EL (cell line): Measurements from ENCODE around the gene LPCAT3.
"Not testable (repeated sequence)": the region's sequence is repeated elsewhere in the genome, so short reads cannot be mapped to it uniquely, and the experiment has no call there.

Source experiments
- DNase-seq: peaks from one replicate; pipeline ENCODE4 v3.0.0-alpha.2; 2016

Gene LPCAT3

DNA sequence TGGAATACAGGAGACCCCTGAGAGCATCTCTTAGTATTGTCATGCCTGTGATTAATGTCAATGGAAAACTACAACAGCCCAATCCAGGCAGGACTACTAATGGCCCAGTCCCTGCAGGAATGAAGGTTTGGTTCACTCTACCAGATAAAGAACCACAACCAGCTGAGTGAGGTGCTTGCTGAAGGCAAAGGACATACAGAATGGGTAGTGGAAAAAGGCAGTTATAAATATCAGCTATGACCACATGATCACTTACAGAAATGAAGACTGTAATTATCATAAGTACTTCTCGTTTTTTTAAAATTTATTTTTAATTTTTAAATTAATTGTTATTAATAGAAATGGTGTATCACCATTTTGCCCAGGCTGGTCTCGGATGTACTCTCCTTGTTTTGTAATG, 17.2 kb upstream of the LPCAT3 start:
- DNase-seq: no peak

DNA sequence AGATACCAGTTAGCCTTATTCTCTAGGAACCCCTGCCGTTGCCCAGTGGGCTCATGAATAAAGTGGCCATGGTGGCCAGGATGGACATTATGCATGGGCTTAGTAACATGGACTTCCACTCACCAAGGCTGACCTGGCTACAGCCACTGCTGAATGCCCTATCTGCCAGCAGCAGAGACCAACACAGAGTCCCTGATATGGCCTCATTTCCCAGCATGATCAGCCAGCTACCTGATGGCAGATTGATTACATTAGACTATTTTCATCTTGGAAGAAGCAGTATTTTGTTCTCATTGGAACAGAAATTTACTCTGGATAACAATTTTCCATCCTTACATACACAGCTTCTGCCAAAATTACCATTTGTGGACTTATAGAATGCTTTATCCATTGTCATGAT, 16.2 kb upstream of the LPCAT3 start:
- DNase-seq: no peak

DNA sequence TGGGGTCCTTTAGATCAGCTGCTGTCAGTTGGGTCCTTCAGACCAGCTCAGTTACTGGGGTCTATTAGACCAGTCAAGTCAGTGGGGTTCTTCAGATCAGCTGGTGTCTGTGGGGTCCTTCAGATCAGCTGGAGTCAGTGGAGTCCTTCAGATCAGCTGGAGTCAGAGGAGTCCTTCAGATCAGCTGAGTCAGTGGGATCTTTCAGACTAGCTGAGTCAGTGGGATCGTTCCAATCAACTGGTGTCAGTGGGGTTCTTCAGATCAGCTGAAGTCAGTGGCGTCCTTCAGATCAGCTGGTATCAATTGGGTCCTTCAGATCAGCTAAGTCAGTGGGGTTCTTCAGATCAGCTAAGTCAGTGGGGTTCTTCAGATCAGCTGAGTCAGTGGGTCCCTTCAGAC, 14.7 kb upstream of the LPCAT3 start:
- no peak for DNase-seq

DNA sequence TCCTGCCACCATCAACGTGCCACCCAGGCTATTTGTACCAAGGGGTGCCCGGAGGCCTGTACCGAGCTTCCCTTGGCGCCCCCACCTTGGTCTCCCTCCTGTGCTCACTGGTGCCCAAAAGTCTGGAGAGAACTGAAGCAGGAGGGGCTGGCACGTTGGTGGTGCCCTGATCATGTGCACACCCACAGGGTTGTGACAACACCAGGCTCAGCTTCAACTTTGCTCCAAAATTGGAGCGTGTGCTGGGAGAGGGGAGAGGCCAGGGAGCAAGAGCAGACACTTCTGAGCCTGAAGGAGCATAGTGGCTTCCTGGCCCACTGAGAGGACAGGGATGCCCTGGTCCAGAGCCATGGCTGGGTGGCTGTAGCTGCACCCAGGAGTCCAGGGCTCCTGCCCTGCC, 13.0 kb upstream of the LPCAT3 start:
- no peak for DNase-seq

DNA sequence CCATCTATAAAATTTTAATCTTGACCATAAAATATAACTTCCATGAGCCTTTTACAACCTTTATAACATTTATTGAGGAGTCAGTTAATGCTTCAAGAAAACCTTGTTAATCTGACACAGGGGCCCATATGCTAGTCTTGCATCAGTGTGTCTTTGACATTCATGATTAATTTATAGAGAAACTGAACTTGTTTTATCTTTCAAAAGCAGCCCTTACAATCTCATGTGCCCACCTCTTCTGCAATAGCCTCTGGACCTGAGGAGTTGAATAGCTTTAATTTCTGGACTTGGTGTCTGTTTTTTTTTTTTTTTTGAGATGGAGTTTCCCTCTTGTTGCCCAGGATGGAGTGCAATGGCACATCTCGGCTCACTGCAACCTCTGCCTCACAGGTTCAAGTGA, 8.6 kb upstream of the LPCAT3 start:
- DNase-seq: no peak

DNA sequence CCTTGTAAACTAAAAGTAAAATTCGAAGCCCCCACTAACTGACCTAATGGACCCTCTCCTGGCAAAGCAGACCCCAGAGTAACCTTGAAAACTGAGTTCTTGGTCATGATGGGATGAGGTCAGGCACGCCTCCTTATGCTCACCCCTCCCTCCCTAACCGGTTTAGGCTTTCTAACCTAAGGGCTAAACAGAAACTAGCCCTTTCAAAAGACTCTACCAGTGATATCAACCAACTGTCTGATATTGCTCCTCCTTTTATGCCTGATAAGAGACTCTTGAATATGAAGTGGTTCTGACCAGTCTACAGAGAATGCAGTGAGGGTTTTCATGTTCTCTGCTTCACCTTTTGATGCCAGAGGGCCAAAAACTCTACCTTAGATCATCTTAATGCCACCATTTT, 4.8 kb upstream of the LPCAT3 start:
- no peak for DNase-seq

DNA sequence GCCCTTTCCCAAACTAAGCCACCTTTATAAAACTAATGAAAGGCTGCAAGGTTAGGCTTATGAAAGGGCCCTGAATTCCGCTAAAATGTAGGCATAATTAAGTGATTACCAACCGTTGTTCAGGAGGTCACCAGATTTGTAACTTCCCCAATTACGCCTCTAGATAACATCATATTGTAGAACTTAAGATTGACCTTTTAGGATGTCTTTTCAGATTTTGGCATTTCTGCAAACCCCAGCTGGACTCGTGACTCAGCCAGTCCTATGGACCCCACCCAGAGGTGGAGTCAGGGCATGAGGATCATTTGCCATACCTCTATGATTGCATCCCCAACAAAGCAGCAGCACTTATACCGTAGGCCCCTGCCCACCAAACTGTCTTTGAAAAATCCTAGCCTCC, 3.7 kb upstream of the LPCAT3 start:
- DNase-seq: no peak

DNA sequence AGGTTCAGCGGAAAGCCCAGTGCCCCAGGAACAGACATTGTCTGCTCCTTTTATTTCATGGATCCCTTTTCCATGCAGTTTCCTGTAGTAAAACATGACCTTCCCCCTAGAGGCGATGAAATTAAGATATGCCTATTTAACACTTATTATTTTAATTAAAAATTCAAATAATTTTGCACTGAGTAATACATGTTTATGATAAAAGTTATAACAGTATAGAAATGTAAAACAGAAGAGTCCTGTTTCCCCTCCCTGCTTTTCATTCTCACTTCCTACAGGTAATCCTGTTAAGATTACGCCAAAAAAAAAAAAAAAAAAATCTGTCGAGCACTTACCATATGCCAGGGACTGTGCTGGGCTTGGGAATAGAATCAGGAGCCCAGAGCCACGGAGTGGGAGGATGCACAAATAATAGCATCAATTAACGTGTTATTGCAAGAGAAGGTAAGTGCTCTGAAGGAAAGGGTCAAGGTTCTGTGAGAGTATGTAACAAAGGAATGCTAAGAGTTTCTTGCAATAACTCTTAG, 830 bp upstream of the LPCAT3 start:
- no peak for DNase-seq

DNA sequence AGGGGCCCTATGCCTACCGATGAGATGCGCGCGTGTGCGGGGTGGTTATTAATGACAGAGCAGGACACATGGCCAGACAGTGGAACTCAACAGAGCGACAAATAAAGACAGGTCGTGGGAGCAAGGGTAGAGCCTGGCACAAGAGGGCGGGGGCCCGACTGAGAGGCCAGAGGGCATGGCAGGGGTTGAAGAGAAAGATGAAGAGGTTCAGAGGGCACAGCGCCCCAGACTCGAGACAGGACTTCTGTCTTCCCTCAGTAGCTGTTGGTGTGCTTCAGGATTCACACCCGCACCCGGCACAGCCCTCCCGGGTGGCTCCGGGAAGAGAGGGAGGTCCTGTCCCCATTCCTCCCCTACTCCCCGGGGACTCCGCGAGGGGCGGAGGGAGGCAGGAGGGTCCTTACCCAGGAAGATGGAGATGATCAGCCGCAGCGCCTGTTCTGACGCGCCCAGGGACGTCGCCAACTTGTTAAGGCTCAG, 366 bp downstream of the LPCAT3 start:
- DNase-seq: peak; percentile 13

DNA sequence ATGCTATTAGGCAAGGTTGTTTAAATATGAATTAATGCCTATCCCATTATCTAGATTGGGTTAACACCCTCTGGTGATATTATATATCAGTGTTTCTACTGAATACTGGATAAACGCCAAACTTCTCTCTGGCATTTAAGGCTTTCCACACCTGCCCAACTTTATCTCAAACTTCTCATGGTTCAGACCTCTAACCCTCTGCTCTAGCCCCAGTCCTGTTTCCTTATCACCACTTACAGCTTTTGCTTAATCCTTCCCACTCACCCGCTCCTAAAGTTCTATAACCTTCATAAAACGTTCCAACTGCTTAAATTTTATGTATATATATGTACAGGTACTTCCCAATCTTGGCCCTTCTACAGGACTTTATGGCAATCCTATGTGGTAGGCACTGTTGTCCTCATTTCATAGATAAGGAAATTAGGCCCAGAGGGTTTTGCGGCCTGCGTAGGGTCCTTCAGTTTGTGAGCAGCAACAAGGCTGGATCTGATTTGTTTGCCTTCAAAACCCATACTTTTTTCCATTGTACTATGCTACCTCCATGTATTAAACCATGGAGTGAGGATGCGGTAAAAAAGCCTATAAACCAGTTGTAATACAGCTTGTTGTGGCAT, 1.2 kb downstream of the LPCAT3 start:
- DNase-seq: no peak

DNA sequence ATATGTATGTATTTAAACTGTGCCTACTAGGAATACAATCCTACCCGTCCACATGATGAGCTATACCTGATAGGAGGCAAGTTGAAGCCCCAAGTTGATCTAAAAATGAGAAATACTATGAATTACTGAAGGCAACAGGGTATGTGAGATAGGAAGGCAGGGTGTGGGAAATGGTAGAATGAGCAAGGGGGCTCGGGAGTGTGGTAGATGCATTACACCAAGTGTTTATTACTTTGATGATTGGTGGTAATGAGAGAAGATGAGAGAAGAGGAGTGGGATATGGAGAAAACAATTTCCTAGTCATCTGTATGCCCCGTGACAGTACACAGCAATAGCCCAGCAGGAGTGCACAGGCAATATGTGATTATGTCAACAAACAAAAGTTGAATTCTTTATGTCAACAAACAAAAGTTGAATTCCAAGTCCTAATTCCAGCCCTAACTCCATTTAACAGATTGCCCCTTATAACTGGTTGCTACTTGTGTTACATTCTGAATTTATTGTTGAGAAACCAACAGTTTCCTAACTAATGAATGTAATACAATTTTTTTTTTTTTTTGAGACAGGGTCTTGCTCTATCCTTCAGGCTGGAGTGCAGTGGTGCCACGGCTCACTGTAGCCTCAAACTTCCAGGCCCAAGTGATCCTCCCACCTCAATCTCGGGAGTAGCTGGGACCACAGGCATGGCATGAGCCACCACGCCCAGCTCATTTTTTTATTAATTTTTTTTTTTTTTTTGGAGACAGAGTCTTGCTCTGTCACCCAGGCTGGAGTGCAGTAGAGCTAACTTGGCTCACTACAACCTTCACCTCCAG, 2.5 kb downstream of the LPCAT3 start:
- no peak for DNase-seq

DNA sequence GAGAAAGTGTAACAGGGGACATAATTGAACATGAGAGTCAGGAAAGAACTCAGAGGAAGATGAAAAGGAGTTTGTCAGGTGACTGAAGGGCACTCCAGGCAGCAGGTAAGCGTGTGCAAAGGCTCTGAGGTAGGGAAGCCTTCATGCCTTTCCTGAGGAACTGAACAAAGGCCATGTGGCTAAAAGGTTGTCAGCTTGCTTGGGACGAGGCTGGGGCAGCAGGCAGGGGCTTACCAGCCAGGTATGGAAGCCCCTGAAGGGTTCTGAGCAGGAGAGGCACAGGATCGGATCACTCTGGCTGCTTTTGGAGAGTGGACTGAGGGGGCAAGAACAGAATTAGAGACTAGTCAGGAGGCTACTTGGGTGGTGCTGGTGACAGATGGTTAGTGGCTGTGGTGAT, 5.2 kb downstream of the LPCAT3 start:
- DNase-seq: no peak

DNA sequence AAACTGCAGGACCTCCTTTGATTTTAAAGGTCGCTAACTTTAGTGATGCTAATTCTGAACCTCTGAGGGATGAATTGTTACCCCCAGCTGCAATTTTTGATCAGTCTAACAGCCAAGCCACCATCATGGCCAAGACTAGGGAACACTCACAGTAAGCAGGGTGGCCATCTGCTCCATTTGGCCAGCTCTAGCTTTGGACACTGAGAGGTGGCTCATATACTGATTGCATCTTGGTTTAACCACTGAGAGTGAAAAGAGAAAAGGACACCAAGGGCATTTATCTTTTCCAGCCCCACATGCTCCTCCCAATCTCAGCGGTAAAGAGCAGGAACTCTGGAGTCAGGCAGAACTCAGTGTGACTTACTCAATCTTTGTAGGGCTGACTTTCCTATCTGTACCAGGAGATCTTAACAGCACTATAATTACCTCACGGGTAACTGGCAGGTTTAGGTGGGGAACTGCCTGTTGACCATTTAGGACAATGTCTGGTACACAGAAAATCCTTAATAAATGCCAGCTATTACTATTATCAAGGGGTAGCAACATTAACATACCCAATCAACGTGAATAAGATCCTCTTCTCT, 6.2 kb downstream of the LPCAT3 start:
- no peak for DNase-seq

DNA sequence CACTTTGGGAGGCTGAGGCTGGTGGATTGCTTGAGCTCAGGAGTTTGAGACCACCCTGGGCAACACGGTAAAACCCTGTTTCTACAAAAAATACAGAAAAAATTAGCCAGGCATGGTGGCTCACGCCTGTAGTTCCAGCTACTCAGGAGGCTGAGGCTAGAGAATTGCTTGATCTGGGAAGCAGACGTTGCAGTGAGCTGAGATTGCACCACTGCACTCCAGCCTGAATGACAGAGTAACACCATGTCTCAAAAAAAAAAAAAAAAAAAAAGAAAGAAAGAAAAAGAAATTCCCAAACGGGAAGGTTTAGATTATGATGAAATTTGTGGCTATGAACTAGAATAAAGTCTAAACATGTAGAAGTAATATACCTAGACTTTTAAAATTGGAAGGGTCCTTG, 6.9 kb downstream of the LPCAT3 start:
- DNase-seq: not testable (repeated sequence)

DNA sequence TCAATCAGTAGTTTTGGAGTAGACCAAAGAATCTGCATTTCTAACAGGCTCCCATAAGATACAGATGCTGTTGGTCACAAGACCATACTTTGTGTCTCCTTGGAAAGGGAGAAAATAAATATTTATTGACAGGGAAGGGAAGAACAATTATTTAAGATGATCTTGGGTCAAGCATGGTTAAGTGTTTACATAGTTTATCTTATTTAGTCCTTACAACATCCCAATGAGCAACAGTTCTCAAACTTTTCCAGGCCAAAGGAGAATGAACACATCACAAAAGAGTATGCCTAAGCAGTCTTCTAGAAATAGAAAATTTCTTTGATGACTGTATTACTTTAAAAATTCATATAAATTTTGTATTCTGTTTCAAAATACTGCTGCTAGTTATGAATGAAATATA, 8.8 kb downstream of the LPCAT3 start:
- DNase-seq: no peak

DNA sequence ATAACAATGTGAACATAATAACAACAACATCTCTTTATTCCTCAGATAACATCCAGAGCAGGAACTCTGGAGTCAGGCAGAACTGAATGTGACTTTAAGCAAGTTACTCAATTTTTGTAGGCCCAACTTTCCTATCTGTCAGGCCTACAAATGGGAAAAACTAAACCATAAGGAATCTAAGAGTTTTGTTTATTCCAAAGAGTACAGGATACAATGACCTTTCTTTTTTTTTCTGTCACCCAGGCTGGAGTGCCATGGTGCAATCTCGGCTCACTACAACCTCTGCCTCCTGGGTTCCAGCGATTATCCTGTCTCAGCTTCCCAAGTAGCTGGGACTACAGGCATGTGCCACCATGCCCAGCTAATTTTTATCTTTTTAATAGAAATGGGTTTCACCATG, 9.4 kb downstream of the LPCAT3 start:
- DNase-seq: no peak

DNA sequence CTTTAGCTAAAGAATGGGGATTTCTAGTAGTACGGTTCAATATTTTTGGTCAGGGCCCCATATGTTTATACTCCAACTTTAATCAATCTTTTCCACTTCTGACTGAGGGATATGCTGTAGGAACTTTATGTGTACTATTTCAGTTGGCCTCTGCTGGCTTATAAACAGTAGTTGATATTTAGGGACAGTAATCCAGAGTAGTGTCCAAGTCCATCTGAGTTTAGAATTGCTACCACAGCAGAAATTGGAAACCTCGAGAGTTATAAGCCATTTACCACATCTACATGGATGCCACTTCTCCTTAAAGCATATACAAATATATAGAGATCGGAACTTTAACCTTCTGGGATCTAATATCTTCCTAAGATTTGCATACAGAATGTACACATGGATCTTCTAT, 11.6 kb downstream of the LPCAT3 start:
- DNase-seq: no peak

DNA sequence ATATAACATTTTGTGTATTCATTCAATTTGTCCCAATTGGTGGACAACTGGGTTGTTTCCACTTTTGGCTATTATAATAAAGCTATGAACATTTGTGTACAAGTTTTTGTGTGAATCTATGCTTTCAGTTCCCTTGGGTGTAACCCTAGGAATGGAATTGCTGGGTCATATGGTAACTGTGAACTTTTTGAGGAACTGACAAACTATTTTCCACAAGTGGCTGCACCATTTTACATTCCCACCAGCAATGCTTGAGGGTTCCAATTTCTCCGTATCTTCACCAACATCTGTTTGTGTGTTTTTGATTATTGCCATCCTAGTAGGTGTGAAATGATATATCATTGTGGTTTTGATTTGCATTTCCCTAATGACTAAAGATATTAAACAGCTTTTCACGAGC, 13.0 kb downstream of the LPCAT3 start:
- no peak for DNase-seq

DNA sequence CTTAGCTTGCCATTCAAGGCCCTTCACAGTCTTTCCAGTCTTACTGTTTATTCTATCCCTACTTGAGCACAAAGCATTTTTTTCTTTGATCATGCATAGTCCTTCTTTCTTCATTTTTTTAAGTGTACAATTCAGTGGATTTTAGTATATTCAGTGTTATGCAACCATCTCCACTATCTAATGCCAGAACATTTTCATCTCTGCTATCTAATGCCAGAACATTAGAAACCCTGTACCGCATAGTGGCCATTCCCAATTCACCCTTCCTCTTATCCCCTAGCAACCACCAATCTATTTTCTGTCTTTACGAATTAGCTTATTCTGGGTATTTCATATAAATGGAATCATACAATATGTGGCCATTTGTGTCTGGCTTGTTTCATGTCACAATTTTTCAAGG, 13.4 kb downstream of the LPCAT3 start:
- DNase-seq: no peak

DNA sequence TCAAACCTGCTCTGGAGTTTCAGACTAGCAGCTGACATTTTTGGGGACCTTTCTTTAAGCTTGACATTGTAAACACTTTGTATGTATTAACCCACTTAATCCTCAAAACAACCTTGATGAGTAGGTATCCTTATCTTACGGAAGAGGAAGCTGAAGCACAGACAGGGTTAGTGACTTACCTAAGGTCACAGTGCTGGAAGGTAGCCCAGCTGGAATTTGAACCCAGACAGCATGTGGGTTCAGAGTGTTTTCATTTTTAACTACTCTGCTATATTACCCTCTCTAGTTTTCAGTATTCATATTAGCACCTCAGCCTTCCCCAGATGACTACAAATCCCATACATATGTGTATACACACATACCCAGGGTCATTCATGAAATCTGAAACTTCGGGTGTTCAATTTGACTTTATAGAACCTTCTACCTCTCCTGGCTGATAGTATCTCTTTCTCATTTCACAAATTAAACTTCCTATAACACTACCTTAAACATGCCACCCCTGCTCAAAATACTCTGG, 13.9 kb downstream of the LPCAT3 start:
- no peak for DNase-seq

DNA sequence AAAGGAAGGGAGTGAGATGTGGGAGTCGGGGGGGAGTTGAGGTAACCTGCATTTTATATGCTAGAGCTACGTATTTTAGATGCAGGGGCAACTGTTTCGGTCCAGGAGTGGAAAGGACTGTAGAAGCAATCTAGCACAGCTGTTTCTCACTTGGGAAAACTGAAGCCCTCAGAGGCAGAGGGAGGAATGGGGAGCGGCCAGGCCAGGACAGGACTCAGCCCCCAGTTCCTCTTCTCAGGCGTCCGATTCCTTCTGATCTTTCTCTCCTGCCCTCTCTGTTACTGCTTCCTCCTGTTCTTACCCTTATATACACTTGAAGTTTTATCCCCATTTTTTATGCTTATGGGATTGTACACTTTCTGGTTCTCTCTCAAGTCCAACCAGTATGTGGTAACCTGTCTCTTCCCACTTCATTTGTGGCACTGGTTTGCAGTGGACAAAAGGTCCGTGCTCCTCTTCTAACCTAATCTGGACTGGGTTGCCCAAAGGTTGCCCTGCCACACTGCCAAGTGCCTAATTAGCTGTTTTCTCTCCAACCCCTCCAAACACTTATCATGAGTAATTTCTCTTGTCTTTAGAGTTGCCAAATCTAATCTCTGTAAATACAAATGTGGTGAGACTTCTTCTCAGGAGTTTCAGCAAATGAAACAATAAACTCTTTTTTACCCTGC, 16.2 kb downstream of the LPCAT3 start:
- no peak for DNase-seq

DNA sequence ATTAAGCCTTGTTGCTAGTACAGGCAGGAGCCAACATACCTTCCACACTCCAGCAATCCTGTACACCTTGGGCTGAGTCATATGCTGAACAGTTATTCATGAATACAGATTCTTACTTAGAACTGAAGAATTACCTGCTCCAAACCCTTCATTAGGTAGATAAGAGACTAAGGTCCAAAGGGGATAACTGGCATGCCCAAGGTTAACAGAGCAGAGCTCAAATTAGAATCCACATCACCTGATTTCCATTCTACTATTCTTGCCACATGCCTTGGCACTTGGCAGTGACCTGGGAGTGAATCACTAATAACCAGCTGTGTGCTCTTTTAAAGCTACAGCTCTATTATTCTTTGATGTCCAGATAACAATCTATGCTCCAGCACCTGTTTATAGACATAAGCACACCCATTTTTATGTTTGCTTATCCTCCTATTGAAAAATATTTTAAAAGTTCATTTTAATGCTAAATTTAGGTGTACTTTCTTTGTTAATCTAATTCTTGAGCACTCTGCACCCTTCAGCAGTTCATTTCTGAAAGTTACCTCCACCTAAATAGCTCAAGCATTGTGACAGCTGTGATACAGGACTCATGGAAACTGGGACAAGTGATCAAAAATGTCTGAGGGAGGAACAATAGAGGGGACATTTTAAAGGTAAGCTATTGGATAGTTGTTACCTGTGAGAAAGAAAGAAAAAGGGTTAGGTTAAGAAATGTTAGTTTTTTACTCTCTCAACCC, 19.4 kb downstream of the LPCAT3 start:
- no peak for DNase-seq

DNA sequence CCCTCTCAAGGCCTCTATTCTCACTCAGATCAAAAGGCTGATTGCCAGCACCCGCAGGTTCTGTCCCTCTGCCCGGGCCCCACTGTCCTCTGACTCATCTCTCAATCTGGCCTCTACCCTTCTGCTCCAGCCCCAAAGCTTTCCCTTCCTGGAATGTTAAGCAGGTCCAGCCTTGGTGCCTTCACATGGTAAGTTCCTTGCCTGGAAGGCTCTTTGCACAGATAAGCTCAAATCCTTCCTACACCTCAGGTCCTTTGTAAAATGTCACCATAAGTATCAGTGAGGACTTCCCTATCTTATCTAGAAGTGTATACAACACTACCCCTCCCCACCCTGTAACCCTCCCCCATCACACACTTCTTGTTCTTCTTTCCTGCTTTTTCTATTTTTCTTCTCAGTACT, 22.2 kb downstream of the LPCAT3 start:
- DNase-seq: peak; percentile 86
